Liver (tissue), 9 donors: Measurements from ENCODE around the gene FECH. TPM values are rescaled to one million over a fixed set of nuclear protein-coding genes. Genes with fewer than 3 reads are reported as not detected.

Experiments
- DNase-seq: peaks from one replicate; pipeline ENCODE4 v3.0.0-alpha.2; 2017; ENCODE audit warnings: low spot score
- H3K27ac ChIP-seq, 2 donors: one replicate each; pipeline ENCODE4 v1.7.0; 2013; ENCODE audit warnings: inconsistent platforms in 2 of 2, low read length in 2 of 2, control low read depth in 1 of 2, low read depth in 1 of 2, mild to moderate bottlenecking in 1 of 2
- H3K27me3 ChIP-seq, 4 donors: one replicate each; pipeline versions ENCODE4 v1.6.1 to v1.7.0; 2013; ENCODE audit warnings: low read length in 3 of 4, inconsistent platforms in 1 of 4, mild to moderate bottlenecking in 1 of 4, moderate library complexity in 1 of 4; ENCODE audit not compliant: control insufficient read depth in 4 of 4, insufficient read depth in 4 of 4
- H3K36me3 ChIP-seq, 4 donors: one replicate each; pipeline versions ENCODE4 v1.6.1 to v1.7.0; 2013; ENCODE audit warnings: low read length in 3 of 4, mild to moderate bottlenecking in 3 of 4, low read depth in 1 of 4, moderate library complexity in 1 of 4; ENCODE audit not compliant: control insufficient read depth in 4 of 4, insufficient read depth in 3 of 4
- H3K4me1 ChIP-seq, 4 donors: one replicate each; pipeline versions ENCODE4 v1.6.1 to v1.7.0; 2013; ENCODE audit warnings: low read length in 3 of 4, mild to moderate bottlenecking in 3 of 4, moderate library complexity in 1 of 4; ENCODE audit not compliant: control insufficient read depth in 4 of 4, insufficient read depth in 4 of 4
- H3K4me3 ChIP-seq, 3 donors: one replicate each; pipeline versions ENCODE4 v1.6.1 to v1.7.0; 2013; ENCODE audit warnings: low read length in 3 of 3, control low read depth in 1 of 3, low read depth in 1 of 3, mild to moderate bottlenecking in 1 of 3
- H3K9ac ChIP-seq, 2 donors: one replicate each; pipeline ENCODE4 v1.7.0; 2013; ENCODE audit warnings: low read length in 2 of 2, mild to moderate bottlenecking in 2 of 2, moderate library complexity in 2 of 2, control low read depth in 1 of 2, low read depth in 1 of 2
- H3K9me3 ChIP-seq, 4 donors: one replicate each; pipeline versions ENCODE4 v1.6.1 to v1.7.0; 2013; ENCODE audit warnings: low read length in 3 of 4; ENCODE audit not compliant: control insufficient read depth in 4 of 4
- CTCF ChIP-seq: fragments of 150-350 bp; IDR thresholded peaks from 2 replicates; pipeline ENCODE4 v1.5.1; 2017; ENCODE audit warnings: improper control_type of control experiment, low read depth, low read length; ENCODE audit not compliant: missing input control
- EGR1 ChIP-seq, 2 donors: IDR thresholded peaks; 2 replicates each; pipeline ENCODE4 v1.6.1; 2016 to 2018; ENCODE audit warnings: antibody characterized with exemption in 2 of 2, low read depth in 2 of 2
- HNF4A ChIP-seq, 2 donors: conservative IDR thresholded peaks; 2 replicates each; pipeline ENCODE4 v1.6.1; 2016; ENCODE audit warnings: antibody characterized with exemption in 2 of 2, mild to moderate bottlenecking in 2 of 2
- HNF4G ChIP-seq: IDR thresholded peaks from 2 replicates; pipeline ENCODE4 v1.6.1; 2016; ENCODE audit warnings: antibody characterized with exemption
- JUND ChIP-seq, 2 donors: IDR thresholded peaks; 2 replicates each; pipeline ENCODE4 v1.6.1; 2016; ENCODE audit warnings: antibody characterized with exemption in 2 of 2
- MAX ChIP-seq: IDR thresholded peaks from 2 replicates; pipeline ENCODE4 v1.6.1; 2016; ENCODE audit warnings: antibody characterized with exemption
- REST ChIP-seq: IDR thresholded peaks from 2 replicates; pipeline ENCODE4 v1.6.1; 2016; ENCODE audit warnings: antibody characterized with exemption, mild to moderate bottlenecking
- SP1 ChIP-seq: IDR thresholded peaks from 2 replicates; pipeline ENCODE4 v1.6.1; 2018; ENCODE audit warnings: antibody characterized with exemption, mild to moderate bottlenecking
- ZBTB33 ChIP-seq: IDR thresholded peaks from 2 replicates; pipeline ENCODE4 v1.6.1; 2016; ENCODE audit warnings: antibody characterized with exemption
- WGBS: extraction: QIAGEN DNeasy Blood & Tissue Kit; methylation state at CpG from one replicate; pipeline ENCODE4 v1.1.7; 2013; 5-methylcytosine and 5-hydroxymethylcytosine counted together
- polyA plus RNA-seq, 2 donors: library from polyadenylated mRNA; stranded (reverse) in 1 of 2; unstranded in 1 of 2; fragments of 200-250 nt in 1 of 2; fragments of >200 nt in 1 of 2; fragmentation: Nextera tagmentation in 1 of 2; extraction: Ambion mirVana in 1 of 2; gene quantifications; one replicate each; pipeline versions ENCODE4 v1.2.1 to v1.2.3, GENCODE V29; 2013 to 2015
- total RNA-seq, 2 donors: library from RNA; depleted of rRNA; stranded (reverse); fragments of >200 nt; gene quantifications; one replicate each; pipeline ENCODE4 v1.2.3, GENCODE V29; 2014
- donor health status: healthy.
- donor health status: healthy.
- donor health status: healthy.
- donor health status: healthy.
- donor health status: healthy.

Gene FECH
- total and polyA plus RNA-seq, 4 donors: 13.8 to 1,262 (median 42.1) TPM

GRCh38 chr18:57630002-57630753 lies 43.7 kb upstream of the FECH start (continued):
- TF ChIP-seq ZBTB33 (peak; percentile 96), HNF4A (conservative IDR thresholded peaks at IDR 0.05) (peak in 1 of 2 donors; percentile 45), EGR1 (IDR thresholded peaks at IDR 0.05; ENCODE audit: low read depth in 2 of 2) (peak; percentile 16 to 73), MAX (peak; percentile 98), HNF4G (peak; percentile 22), SP1 (peak; percentile 57)

- no peaks in the 10 kb centered on the region for H3K36me3 ChIP-seq
- TF ChIP-seq HNF4A (conservative IDR thresholded peaks at IDR 0.05) (no peak), HNF4G (no peak), ZBTB33 (no peak), CTCF (no peak)
- no peaks in the 10 kb centered on the region for H3K27me3 ChIP-seq
- DNase-seq: no peak
- H3K9me3 ChIP-seq: no peaks in the 10 kb centered on the region
- H3K27ac ChIP-seq: no peak overlapping the region
- H3K4me1 ChIP-seq: peaks cover 0 to 10% (median 3%) of the 10 kb centered on the region in 4 donors
- peak overlapping the region; percentile 62 to 76 for H3K9ac ChIP-seq
- 96% methylated on average over 9 of the region's 9 CpGs for WGBS
- H3K4me3 ChIP-seq: peak overlapping the region in 2 of 3 donors; percentile 82 to 83
Measured at GRCh38 chr18:57629422-57629821, 42.9 kb upstream of the FECH start.

GRCh38 chr18:57627488-57627887 lies 41.0 kb upstream of the FECH start:
- TF ChIP-seq EGR1 (IDR thresholded peaks at IDR 0.05; ENCODE audit: low read depth in 2 of 2) (no peak), HNF4A (conservative IDR thresholded peaks at IDR 0.05) (no peak), JUND (IDR thresholded peaks at IDR 0.05) (no peak), REST (no peak)
- H3K4me3 ChIP-seq: no peak overlapping the region
- H3K9me3 ChIP-seq: no peaks in the 10 kb centered on the region
- H3K4me1 ChIP-seq: peaks cover 0 to 10% (median 3%) of the 10 kb centered on the region in 4 donors
- no peaks in the 10 kb centered on the region for H3K27me3 ChIP-seq
- H3K27ac ChIP-seq: no peak overlapping the region
- H3K9ac ChIP-seq: no peak overlapping the region
- H3K36me3 ChIP-seq: no peaks in the 10 kb centered on the region
- WGBS: 88% methylated on average over 5 of the region's 5 CpGs
- DNase-seq: no peak
